H1 (cell line): ENCODE measurements around the gene FOXF1. TPM values are rescaled to one million over a fixed set of nuclear protein-coding genes. Genes with fewer than 3 reads are reported as not detected.

ENCODE experiments used
- CHD1 ChIP-seq: IDR thresholded peaks from 2 replicates; pipeline ENCODE4 v1.6.1; 2012; ENCODE audit warnings: low read depth, low read length, improper control_type of control experiment
- GABPA ChIP-seq: IDR thresholded peaks from 2 replicates; pipeline ENCODE4 v1.6.1; 2011; ENCODE audit warnings: mild to moderate bottlenecking, low read length, moderate library complexity, borderline replicate concordance; ENCODE audit not compliant: insufficient read depth
- PHF8 ChIP-seq: fragments of 200-600 bp; sonication (generic); conservative IDR thresholded peaks from 2 replicates; pipeline ENCODE4 v1.7.1; 2012; ENCODE audit warnings: low read depth, mild to moderate bottlenecking, inconsistent platforms, low read length, moderate library complexity
- SIRT6 ChIP-seq: IDR thresholded peaks from one replicate; pipeline ENCODE4 v1.7.1; 2012; ENCODE audit warnings: low read length, inconsistent platforms
- polyA plus RNA-seq, 7 experiments: library from polyadenylated mRNA; depleted of rRNA in 3 of 7; stranded (reverse) in 5 of 7; unstranded in 2 of 7; fragments of >200 nt in 5 of 7; fragments of 200-250 nt in 2 of 7; gene quantifications; 1 replicate in 5 of 7; 2 replicates in 1 of 7; 4 replicates in 1 of 7; pipeline versions ENCODE4 v1.2.1 to v1.2.3, GENCODE V29; 2011 to 2013; ENCODE audit warnings: missing spikeins in 2 of 7, mixed read lengths in 2 of 7
- total RNA-seq: library from RNA; stranded (reverse); fragmentation: NEBNext Ultra II Directional; extraction: Animal tissue kit (Norgen Biotek cat#: 25700); gene quantifications from 2 replicates; pipeline ENCODE4 v1.2.1, GENCODE V29; 2021

Gene FOXF1
- total and polyA plus RNA-seq, 2 of the 8 experiments (the other 6 are each of a cell fraction or from before 2014, with no cell fraction given), result 0.02 TPM; not detected in 1

DNA sequence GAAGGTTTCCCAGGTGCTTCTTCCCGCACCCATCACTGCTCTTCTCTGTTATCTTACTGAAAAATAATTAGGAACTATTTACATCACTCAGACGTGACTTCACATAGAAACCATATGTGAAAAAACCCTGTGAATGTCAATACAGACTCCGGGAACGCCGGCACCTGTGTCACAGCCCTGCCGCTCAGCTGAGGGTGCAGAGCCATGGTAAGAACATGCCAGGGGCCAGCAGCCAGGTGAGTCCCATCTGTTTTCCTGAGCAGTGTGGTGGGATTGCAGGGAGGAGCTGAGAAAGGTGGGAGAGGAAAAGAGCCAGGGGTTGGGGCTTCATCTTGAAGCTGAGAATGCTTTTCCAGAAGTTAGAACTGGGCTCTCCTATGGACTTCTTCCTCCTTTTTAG lies 13.7 kb downstream of the FOXF1 start (continued):
- no peak for TF ChIP-seq PHF8
- no peak for TF ChIP-seq CHD1
- TF ChIP-seq GABPA, result no peak
- no peak for TF ChIP-seq SIRT6
